Muscle layer of duodenum (tissue), 2 donors: ENCODE data around the gene CARD10.
"Not testable (repeated sequence)": the region's sequence is repeated elsewhere in the genome, so short reads cannot be mapped to it uniquely, and the experiment has no call there.

Experiments
- H3K27ac ChIP-seq: one replicate; pipeline ENCODE4 v1.7.0; 2013; ENCODE audit warnings: mild to moderate bottlenecking, low read length
- H3K27me3 ChIP-seq: one replicate; pipeline ENCODE4 v1.7.0; 2013; ENCODE audit warnings: low read depth, mild to moderate bottlenecking, control low read depth, low read length
- H3K36me3 ChIP-seq, 2 donors: one replicate each; pipeline ENCODE4 v1.7.0; 2013; ENCODE audit warnings: low read length in 2 of 2, control low read depth in 1 of 2, mild to moderate bottlenecking in 1 of 2; ENCODE audit not compliant: insufficient read depth in 2 of 2, control insufficient read depth in 1 of 2
- H3K4me1 ChIP-seq, 2 donors: one replicate each; pipeline ENCODE4 v1.7.0; 2013; ENCODE audit warnings: low read length in 2 of 2, mild to moderate bottlenecking in 2 of 2, control low read depth in 1 of 2, moderate library complexity in 1 of 2; ENCODE audit not compliant: insufficient read depth in 2 of 2, control insufficient read depth in 1 of 2
- H3K4me3 ChIP-seq, 2 donors: one replicate each; pipeline ENCODE4 v1.7.0; 2013; ENCODE audit warnings: low read length in 2 of 2, low read depth in 1 of 2, mild to moderate bottlenecking in 1 of 2
- H3K9me3 ChIP-seq, 2 donors: one replicate each; pipeline ENCODE4 v1.7.0; 2013; ENCODE audit warnings: low read length in 2 of 2, control low read depth in 1 of 2, mild to moderate bottlenecking in 1 of 2; ENCODE audit not compliant: control insufficient read depth in 1 of 2
- donor health status: healthy.

The CARD10 gene

DNA sequence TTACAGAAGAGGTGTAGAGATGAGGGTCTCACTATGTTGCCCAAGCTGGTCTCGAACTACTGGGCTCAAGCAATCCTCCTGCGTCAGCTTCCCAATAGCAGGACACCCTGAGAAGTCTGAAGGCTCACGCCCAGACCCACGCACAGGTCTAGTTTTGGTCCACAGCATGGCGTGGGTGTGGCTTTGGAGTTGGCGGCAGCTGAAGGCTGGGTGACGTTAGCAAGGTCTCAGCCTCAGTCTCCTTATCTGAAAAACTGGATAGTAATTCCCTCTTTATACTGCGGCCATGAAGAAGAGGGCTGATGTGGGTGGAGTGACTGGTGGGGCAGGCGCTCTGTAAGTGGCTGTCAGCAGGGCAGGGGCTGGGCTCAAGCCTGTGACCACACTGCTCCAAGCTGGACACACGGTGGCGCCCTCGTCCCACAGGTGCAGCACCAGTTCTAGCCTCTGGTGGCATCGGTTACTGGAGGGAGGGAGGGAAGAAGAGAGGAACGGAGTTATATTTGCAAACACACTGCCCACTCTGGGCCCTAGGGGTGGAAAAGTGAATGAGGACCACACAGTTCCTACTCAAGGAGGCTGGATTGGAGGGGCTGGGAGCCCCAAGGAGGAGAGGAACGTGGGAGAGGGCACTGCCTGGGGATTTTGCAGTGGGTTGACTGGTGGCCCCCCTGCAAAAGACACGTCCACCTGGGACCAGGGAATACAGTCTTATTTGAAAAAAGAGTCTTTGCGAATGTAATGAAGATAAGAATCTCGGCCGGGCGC, 19.6 kb upstream of the CARD10 start:
- no peaks in the 10 kb centered on the region for H3K9me3 ChIP-seq
- H3K36me3 ChIP-seq, result no peaks in the 10 kb centered on the region
- H3K27ac ChIP-seq, result no peak overlapping the region
- H3K4me3 ChIP-seq, result no peak overlapping the region
- H3K4me1 ChIP-seq, result peaks cover 0 to 5% of the 10 kb centered on the region in 2 donors
- no peaks in the 10 kb centered on the region for H3K27me3 ChIP-seq

DNA sequence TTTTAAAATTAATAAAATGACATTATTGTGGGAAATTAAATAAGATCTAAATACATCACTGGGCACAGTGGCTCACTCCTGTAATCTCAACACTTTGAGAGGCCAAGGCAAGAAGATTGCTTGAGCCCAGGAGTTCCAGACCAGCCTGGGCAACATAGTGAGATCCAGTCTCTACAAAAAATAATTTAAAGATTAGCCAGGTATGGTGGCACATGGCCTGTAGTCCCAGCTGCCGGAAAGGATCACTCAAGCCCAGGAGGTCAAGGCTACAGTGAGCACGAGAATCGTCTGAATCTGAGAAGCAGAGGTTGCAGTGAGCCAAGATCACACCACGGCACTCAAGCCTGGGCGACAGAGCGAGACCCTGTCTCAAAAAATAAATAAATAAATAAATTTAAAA, 15.9 kb upstream of the CARD10 start:
- Histone ChIP-seq H3K27me3 (no peaks in the 10 kb centered on the region), H3K9me3 (no peaks in the 10 kb centered on the region), H3K4me3 (no peak overlapping the region), H3K36me3 (no peaks in the 10 kb centered on the region), H3K27ac (no peak overlapping the region), H3K4me1 (peaks cover 0 to 5% of the 10 kb centered on the region in 2 donors)

DNA sequence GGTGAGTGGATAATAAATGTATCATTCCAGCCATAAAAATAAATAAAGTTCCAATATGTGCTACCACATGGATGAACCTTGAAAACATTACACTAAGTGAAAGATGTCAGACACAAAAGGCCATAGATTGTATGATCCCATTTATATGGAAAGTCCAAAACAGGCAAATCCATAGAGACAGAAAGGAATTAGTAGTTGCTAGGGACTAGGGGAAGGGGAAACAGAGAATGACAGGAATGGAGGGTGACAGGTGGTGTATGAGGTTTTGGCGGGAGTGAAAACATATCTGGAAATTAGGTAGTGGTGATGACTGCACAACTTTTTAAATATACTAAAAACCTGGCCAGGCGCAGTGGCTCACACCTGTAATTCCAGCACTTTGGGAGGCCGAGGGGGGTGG, 15.2 kb upstream of the CARD10 start:
- Histone ChIP-seq H3K27ac (no peak overlapping the region), H3K4me1 (peaks cover 0 to 5% of the 10 kb centered on the region in 2 donors), H3K27me3 (no peaks in the 10 kb centered on the region), H3K36me3 (no peaks in the 10 kb centered on the region), H3K4me3 (no peak overlapping the region), H3K9me3 (no peaks in the 10 kb centered on the region)

DNA sequence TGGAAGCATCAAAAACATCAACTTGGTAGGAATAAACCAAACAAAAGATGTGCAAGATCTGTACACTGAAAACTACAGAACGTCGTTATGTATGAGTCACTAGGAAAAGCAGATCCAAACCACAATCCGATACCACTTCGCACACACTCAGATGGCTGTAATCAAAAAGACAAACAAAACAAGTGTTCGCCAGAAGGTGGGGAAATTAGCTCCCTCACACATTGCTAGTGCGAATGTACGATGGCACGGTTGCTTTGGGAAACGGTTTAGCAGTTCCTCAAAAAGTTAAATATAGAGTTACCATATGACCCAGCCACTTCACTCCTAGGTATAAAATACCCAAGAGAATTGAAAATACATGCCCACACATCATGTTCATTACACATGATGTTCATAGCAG, 14.8 kb upstream of the CARD10 start:
- peaks cover 0 to 4% of the 10 kb centered on the region in 2 donors for H3K4me1 ChIP-seq
- H3K27me3 ChIP-seq, result no peaks in the 10 kb centered on the region
- H3K4me3 ChIP-seq, result no peak overlapping the region
- no peaks in the 10 kb centered on the region for H3K36me3 ChIP-seq
- H3K9me3 ChIP-seq, result no peaks in the 10 kb centered on the region
- H3K27ac ChIP-seq, result no peak overlapping the region

DNA sequence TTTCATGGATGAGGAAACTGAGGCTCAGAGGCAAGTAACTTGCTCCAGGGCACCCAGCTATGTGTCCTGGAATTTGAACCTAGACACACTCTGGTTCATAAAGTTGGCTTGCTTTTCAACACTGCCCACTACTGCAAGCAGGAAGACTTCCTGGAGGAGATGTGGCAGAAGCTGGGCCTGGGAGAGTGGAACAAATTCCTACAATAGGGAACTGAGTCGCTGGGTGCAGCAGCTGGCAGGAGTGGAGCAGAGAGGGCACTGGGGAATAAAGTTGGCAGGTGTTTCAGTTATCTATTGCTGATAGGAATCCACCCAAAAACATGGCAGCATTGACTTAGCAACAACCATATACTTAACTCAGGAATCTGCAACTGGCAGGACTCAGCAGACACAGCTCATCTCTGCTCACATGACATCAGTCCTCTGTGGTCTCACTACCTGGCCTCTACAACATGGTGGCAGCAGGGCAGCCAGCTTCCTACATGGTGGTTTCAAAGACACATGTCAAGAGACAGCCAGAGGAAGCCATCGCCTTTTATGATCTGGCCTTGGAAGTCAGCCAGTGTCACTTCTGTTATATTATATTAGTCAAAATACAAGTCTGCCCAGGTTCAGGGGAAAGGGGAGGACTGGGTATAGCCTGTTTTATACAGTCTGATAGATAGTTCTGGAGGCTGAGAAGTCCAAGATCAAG, 10.6 kb upstream of the CARD10 start:
- Histone ChIP-seq H3K9me3 (no peaks in the 10 kb centered on the region), H3K4me1 (no peaks in the 10 kb centered on the region), H3K27me3 (no peaks in the 10 kb centered on the region), H3K36me3 (no peaks in the 10 kb centered on the region), H3K27ac (no peak overlapping the region), H3K4me3 (no peak overlapping the region)

DNA sequence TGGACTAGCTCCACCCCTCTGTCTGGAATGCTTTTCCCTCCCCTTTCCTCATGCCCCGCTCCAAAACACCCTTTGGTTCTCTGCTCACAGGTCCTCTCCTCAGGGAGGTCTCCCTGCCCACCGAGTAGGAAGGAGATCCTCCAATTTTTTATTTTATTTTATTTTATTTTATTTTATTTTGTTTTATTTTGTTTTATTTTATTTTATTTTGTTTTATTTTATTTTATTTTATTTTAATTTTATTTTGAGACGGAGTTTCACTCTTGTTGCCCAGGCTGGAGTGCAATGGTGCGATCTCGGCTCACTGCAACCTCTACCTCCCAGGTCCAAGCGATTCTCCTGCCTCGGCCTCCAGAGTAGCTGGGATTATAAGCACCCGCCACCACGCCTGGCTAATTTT, 8.7 kb upstream of the CARD10 start:
- H3K36me3 ChIP-seq, H3K27me3 ChIP-seq, H3K4me3 ChIP-seq: not testable (repeated sequence)

DNA sequence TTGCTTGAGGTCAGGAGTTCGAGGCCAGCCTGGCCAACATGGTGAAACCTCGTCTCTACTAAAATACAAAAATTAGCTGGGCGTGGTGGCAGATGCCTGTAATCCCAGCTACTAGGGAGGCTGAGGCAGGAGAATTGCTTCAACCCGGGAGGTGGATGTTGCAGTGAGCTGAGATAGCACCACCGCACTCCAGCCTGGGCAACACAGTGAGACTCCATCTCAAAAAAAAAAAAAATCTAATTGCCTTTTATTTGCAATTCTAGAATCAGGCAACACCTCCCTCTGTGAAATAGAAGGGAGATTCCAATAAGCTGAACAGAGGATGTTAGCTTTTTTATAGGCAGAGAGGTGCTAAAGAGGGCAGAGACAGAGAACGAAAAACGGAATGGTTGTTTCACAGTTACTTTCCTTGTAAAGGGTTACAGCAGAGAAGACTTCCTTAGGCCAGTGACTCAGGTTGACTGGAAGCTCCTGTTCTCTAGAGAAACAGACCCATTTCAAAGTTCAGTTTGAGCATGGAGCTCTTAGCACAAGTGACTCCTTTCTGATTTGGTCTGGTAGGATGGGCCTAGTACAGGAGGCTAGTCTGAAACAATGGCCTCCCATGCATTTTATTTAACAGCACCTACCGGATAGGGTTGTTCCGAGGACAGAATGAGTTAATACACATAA, 8.0 kb upstream of the CARD10 start:
- not testable (repeated sequence) for H3K27ac ChIP-seq, H3K36me3 ChIP-seq, H3K27me3 ChIP-seq, H3K9me3 ChIP-seq, H3K4me3 ChIP-seq, H3K4me1 ChIP-seq

More for the DNA sequence above, 8.7 kb upstream of the CARD10 start:
- not testable (repeated sequence) for H3K9me3 ChIP-seq, H3K27ac ChIP-seq, H3K4me1 ChIP-seq

DNA sequence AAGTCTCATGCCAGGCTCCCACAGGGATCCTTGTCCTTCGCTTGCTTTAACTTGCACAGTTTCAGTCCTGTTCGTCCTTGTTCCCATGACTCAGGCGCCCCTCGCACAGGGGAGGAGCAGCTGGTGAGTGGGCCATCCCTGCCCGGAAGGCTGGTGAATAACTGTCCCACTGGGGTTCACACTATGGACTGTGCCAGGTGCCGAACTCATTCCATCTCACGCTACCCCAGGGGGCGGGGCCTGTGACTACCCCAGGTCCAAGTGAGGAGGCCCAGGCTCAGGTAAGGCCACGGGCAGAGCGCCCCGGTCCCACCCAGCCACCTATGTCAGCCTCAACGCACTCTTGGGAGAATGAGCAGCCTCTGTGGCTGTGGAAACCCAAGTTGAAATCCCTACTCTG, 7.2 kb upstream of the CARD10 start:
- Histone ChIP-seq H3K27ac (no peak overlapping the region), H3K4me3 (no peak overlapping the region), H3K27me3 (no peaks in the 10 kb centered on the region)

DNA sequence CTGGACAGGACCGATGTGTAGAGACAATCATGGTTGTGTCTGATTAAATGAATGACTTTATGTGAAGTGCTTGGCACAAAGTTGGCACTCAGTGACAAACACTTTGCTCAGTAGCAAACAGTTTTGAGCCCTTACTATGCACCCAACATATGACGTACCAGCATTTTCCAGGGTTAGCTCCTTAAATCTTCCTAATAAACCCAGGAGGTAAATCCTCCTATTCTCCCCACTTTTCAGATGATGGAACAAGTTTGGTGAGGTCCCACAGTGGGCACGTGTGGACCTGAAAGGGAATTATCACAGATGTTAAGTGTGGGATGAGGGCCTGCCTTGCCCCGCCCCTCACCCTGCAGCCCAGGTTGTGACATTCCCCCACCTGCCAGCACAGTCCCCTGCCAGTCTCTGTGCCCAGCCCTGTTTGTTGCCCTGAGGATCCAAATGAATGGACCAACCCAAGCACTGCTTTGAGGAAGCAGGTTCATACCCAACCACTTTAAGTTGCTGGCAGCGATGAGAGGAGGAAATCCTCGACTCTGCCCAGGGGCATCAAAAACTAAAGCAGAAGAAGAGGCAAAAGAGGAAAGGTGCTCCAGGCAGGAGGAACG, 6.6 kb upstream of the CARD10 start:
- H3K4me1 ChIP-seq, result peaks cover 2 to 5% of the 10 kb centered on the region in 2 donors
- H3K9me3 ChIP-seq, result no peaks in the 10 kb centered on the region
- H3K27me3 ChIP-seq, result no peaks in the 10 kb centered on the region
- no peaks in the 10 kb centered on the region for H3K36me3 ChIP-seq
- H3K27ac ChIP-seq, result no peak overlapping the region
- H3K4me3 ChIP-seq, result no peak overlapping the region

More for the DNA sequence above, 7.2 kb upstream of the CARD10 start:
- no peaks in the 10 kb centered on the region for H3K36me3 ChIP-seq
- H3K9me3 ChIP-seq, result no peaks in the 10 kb centered on the region
- H3K4me1 ChIP-seq, result no peaks in the 10 kb centered on the region

DNA sequence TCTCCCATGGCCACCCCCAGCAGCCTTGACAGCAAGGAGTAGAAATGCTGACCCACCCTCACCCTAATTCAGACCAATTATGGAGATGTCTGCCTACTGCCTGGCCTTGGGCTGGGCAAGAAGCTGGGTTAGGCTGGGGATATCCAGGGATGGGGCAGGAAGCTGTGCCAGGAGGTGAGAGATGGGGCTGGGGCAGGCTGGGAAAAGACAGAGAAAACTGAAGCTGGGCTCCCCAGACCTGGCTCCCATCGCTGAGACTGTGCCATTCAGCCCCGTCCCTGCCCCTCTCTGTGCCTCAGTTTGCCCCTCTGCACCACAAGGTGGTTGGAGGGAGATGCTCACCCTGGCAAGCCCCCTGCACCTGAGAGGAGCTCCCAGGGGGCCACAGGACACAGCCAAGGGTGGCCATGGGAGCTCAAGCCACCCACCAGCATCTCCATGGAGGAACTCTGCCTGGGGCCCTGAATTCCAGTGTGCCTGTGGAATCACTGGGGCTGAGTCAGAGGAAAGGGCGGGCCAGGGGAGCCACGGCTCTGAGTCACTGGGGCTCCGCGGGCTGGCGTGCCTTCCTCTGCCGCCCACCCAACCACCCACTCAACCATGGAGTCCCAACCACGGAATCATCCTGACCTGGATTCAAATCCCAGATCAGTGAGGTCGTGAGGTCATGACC, 6.0 kb upstream of the CARD10 start:
- peaks cover 4 to 6% of the 10 kb centered on the region in 2 donors for H3K4me1 ChIP-seq
- H3K4me3 ChIP-seq, result no peak overlapping the region
- H3K27me3 ChIP-seq, result peaks cover 2% of the 10 kb centered on the region
- no peaks in the 10 kb centered on the region for H3K9me3 ChIP-seq
- H3K27ac ChIP-seq, result no peak overlapping the region
- no peaks in the 10 kb centered on the region for H3K36me3 ChIP-seq

DNA sequence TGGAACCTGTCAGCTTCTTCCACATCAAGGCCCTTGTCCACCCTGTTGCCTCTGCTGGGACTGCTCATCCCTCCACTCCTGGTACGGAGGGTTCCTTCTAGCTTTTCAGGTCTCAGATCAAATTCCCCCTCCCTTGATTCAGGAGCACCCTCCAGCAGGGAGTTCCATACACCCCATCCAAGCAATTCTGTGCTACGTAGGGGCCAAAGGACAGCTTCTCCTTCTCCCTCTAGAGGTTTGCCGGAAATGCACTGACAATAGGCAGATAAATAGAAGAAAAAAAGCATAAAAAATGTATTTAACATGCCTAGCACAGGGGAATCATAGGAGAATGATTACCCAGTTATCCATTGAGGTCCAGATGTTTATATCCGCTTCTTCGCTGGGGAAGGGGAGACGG, 3.3 kb upstream of the CARD10 start:
- H3K4me1 ChIP-seq, result peaks cover 6 to 14% of the 10 kb centered on the region in 2 donors
- no peak overlapping the region for H3K4me3 ChIP-seq
- peaks cover 13% of the 10 kb centered on the region for H3K27me3 ChIP-seq
- no peaks in the 10 kb centered on the region for H3K36me3 ChIP-seq
- H3K27ac ChIP-seq, result no peak overlapping the region
- H3K9me3 ChIP-seq, result no peaks in the 10 kb centered on the region
